Activated T-helper 2 cell treated with anti-CD3 and anti-CD28 coated beads, Interferon-gamma antibody, Interleukin-2, Interleukin-4, amounts not matched to agents 10 μg/mL and 5 μg/mL and 100 μg/mL, durations not matched to agents 14 hours and 24 hours and 36 hours (primary cell): ENCODE data around the gene PGM2. TPM values are rescaled to one million over a fixed set of nuclear protein-coding genes. Genes with fewer than 3 reads are reported as not detected.

Experiments
- DNase-seq: peaks from one replicate; pipeline ENCODE4 v3.0.0; 2021; ENCODE audit warnings: low spot score
- H3K27ac Mint-ChIP-seq: one replicate; pipeline ENCODE4 v1.8.0; 2021; ENCODE audit warnings: mixed read lengths
- H3K27me3 Mint-ChIP-seq: one replicate; pipeline ENCODE4 v1.8.0; 2021; ENCODE audit warnings: low read depth, mixed read lengths
- H3K36me3 Mint-ChIP-seq: one replicate; pipeline ENCODE4 v1.8.0; 2021; ENCODE audit warnings: low read depth, mixed read lengths
- H3K4me1 Mint-ChIP-seq: one replicate; pipeline ENCODE4 v1.8.0; 2021; ENCODE audit warnings: low read depth, mixed read lengths
- H3K4me3 Mint-ChIP-seq: one replicate; pipeline ENCODE4 v1.8.0; 2021; ENCODE audit warnings: low read depth, mild to moderate bottlenecking, moderate library complexity, mixed read lengths
- H3K9me3 Mint-ChIP-seq: one replicate; pipeline ENCODE4 v1.8.0; 2021; ENCODE audit warnings: mixed read lengths
- intact Hi-C: fragments of 100-400 bp; cut with micrococcal nuclease; formaldehyde crosslinking; loops from one replicate; pipeline ENCODE4 v1.15.1; 2023
- total RNA-seq: library from RNA; stranded (reverse); gene quantifications from 2 replicates; pipeline ENCODE4 v1.2.3, GENCODE V29; 2022

The PGM2 gene
- total RNA-seq, 1 donor from 2014 or later: 52.5 TPM

DNA sequence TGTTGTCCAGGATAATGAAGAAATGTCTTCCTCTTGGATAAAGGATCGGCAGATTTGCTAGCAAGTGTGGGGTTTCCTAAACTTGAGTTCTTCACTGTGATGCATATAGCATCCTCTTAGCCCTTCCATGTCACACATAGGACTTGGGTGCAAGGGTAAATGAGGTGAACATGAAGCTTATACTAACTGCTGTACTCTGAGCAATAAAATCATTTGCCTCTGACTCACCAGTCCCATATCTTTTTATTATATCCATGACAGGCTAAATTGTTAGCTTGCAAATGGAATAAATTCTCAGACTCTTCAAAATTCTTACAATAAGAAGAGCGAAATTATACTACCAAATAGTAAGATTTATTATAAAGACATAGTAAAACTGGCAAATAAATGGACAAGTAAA is 49.7 kb downstream of the PGM2 start:
- peaks cover 4% of the 10 kb centered on the region for H3K36me3 Mint-ChIP-seq
- no peaks in the 10 kb centered on the region for H3K9me3 Mint-ChIP-seq
- intact Hi-C loops: no loop called here
- H3K4me1 Mint-ChIP-seq: peaks cover 22% of the 10 kb centered on the region
- H3K4me3 Mint-ChIP-seq: no peak overlapping the region
- no peak for DNase-seq
- H3K27ac Mint-ChIP-seq: no peak overlapping the region
- no peaks in the 10 kb centered on the region for H3K27me3 Mint-ChIP-seq

DNA sequence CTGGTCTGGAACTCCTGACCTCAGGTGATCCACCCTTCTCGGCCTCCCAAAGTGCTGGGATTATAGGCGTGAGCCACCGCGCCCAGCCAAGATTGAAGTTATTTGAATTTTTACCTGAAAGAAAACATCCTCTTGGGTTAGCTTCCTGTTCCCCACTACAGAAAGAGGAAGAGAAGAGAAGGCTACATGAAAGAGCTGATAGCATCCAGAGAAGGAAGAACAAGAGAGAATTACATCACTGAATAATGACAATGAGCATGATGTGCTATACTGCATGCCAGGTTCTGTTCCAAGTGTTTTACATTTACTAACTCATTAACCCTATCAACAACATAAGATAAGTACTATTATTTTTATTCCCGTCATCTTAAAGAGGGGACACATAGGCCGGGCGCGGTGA is 52.9 kb downstream of the PGM2 start:
- Mint-ChIP-seq H3K36me3 (no peaks in the 10 kb centered on the region), H3K27me3 (peaks cover 11% of the 10 kb centered on the region), H3K27ac (no peak overlapping the region), H3K4me3 (no peak overlapping the region), H3K9me3 (no peaks in the 10 kb centered on the region), H3K4me1 (peaks cover 9% of the 10 kb centered on the region)
- intact Hi-C loops: no loop called here
- no peak for DNase-seq

GRCh38 chr4:37881811-37882210 is 55.3 kb downstream of the PGM2 start:
- Mint-ChIP-seq H3K27ac (no peak overlapping the region), H3K4me1 (peaks cover 21% of the 10 kb centered on the region), H3K9me3 (no peaks in the 10 kb centered on the region), H3K4me3 (no peak overlapping the region), H3K36me3 (no peaks in the 10 kb centered on the region), H3K27me3 (peaks cover 15% of the 10 kb centered on the region)
- no peak for DNase-seq
- intact Hi-C loops: no loop called here

DNA sequence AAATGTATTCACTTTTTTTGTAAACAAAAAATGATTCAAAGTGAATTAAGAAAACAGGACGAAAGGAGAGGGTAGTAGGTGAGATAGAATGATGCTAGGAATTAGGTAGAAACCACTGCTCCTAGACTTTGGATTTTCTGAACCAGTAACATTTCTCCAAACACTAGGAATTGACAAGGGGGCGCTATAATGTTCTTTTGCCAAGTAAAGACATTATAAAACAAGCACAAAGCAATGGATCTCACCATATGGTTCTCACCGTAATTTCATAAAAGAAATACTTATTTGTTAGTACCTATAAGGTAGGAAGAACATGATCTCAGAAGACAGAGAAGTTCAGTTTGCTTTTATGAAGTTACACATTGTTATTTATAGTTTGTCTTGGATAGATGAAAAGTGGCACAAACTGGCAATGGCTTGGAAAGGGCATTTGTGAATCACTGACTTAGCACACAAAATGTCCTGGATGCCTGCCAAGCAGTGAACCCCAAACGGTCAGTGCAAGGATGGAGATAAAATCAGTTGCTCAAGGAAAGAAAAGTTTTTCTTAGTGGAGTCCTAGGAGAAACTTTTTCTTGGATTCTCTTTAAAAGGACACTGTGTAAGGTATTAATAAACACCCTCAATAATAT is 56.3 kb downstream of the PGM2 start:
- Mint-ChIP-seq H3K4me1 (peaks cover 22% of the 10 kb centered on the region), H3K36me3 (no peaks in the 10 kb centered on the region), H3K9me3 (no peaks in the 10 kb centered on the region), H3K4me3 (no peak overlapping the region), H3K27me3 (peaks cover 16% of the 10 kb centered on the region), H3K27ac (no peak overlapping the region)
- intact Hi-C loops: no loop called here
- no peak for DNase-seq

- no peaks in the 10 kb centered on the region for H3K36me3 Mint-ChIP-seq
- H3K4me1 Mint-ChIP-seq: peaks cover 33% of the 10 kb centered on the region
Measured at GRCh38 chr4:37884855-37885487, 58.5 kb downstream of the PGM2 start.

GRCh38 chr4:37885496-37885895 is 59.0 kb downstream of the PGM2 start:
- intact Hi-C loops: no loop called here
- Mint-ChIP-seq H3K9me3 (no peaks in the 10 kb centered on the region), H3K27me3 (peaks cover 23% of the 10 kb centered on the region), H3K36me3 (no peaks in the 10 kb centered on the region), H3K4me1 (peaks cover 33% of the 10 kb centered on the region), H3K4me3 (no peak overlapping the region), H3K27ac (no peak overlapping the region)
- no peak for DNase-seq

More at GRCh38 chr4:37884855-37885487, 58.5 kb downstream of the PGM2 start:
- no peak overlapping the region for H3K4me3 Mint-ChIP-seq
- H3K27ac Mint-ChIP-seq: no peak overlapping the region
- H3K27me3 Mint-ChIP-seq: peaks cover 23% of the 10 kb centered on the region
- DNase-seq: no peak
- intact Hi-C loops: no loop called here
- H3K9me3 Mint-ChIP-seq: no peaks in the 10 kb centered on the region

DNA sequence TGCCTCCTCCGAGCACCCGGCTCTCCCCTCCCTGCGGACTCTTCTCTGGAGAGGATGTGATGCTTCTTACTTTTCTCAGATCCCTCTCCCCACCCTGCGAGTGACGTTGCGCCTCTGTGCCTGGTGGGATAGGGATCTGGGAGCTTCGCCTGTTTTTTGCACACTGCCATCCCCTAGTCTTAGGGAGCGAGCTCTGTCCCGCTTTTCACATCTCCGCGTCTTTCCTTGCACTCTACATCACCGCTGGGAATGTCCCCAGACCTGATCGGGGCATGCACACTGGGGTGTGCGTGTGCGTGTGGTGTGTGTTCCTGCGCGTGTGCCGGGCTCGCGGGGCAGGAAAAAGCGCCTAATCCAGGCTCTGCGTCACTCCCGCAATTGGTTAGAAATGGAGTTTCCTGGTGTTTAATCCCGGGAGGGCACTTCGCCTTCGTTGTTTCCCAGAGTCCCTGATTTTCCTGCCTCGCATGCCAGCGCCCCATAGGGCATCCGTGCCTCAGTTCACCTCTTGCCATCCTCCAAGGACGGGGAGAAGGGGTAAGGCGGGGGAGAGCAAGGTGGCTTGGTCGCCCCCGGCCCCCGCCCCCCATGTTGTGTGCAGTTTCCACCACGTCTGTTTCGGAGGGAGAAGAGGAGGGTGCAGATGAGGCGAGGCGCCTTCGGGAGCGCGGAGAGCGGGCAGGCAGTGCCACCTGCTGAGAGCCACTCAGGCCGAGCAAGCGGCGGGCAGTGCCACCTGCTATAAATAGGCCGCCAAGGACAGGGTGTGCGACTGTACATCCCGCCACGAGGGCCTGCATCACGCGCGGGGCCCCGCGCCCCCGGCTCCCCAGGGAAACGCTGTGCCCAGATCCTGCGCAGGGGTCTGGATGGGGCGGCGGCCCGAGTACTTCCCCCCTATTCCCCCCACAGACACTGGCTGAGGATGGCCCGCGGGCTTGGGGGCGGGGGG is 63.6 kb downstream of the PGM2 start:
- H3K4me3 Mint-ChIP-seq: peak overlapping the region; percentile 67
- no peaks in the 10 kb centered on the region for H3K9me3 Mint-ChIP-seq
- intact Hi-C loops: loop anchor here (2.0 to 10.0 kb wide), 7 partner anchors 17 to 967 kb away; partner anchors contain the start of genes KLF3, RELL1 and TLR6
- H3K27ac Mint-ChIP-seq: no peak overlapping the region
- H3K4me1 Mint-ChIP-seq: peaks cover 39% of the 10 kb centered on the region
- DNase-seq: no peak
- H3K27me3 Mint-ChIP-seq: peaks cover 12% of the 10 kb centered on the region
- H3K36me3 Mint-ChIP-seq: no peaks in the 10 kb centered on the region

- no peak for DNase-seq
- H3K4me1 Mint-ChIP-seq: peaks cover 40% of the 10 kb centered on the region
- H3K4me3 Mint-ChIP-seq: peak within 1 kb of the TSS; percentile 87
- H3K27me3 Mint-ChIP-seq: peaks cover 12% of the 10 kb centered on the region
- H3K36me3 Mint-ChIP-seq: no peaks in the 10 kb centered on the region
- H3K9me3 Mint-ChIP-seq: no peaks in the 10 kb centered on the region
- peak within 1 kb of the TSS; percentile 89 for H3K27ac Mint-ChIP-seq
- intact Hi-C loops: loop anchor here (1.0 to 10.0 kb wide), 8 partner anchors 18 to 966 kb away; partner anchors contain the start of genes KLF3, RELL1 and TLR6
Measured at GRCh38 chr4:37890801-37891259, 64.3 kb downstream of the PGM2 start, which contains the start of gene TBC1D1. Gene TBC1D1, plus strand, starts transcription at chr4:37891084. Its CDS starts 11,012 bp downstream, at chr4:37902096.

DNA sequence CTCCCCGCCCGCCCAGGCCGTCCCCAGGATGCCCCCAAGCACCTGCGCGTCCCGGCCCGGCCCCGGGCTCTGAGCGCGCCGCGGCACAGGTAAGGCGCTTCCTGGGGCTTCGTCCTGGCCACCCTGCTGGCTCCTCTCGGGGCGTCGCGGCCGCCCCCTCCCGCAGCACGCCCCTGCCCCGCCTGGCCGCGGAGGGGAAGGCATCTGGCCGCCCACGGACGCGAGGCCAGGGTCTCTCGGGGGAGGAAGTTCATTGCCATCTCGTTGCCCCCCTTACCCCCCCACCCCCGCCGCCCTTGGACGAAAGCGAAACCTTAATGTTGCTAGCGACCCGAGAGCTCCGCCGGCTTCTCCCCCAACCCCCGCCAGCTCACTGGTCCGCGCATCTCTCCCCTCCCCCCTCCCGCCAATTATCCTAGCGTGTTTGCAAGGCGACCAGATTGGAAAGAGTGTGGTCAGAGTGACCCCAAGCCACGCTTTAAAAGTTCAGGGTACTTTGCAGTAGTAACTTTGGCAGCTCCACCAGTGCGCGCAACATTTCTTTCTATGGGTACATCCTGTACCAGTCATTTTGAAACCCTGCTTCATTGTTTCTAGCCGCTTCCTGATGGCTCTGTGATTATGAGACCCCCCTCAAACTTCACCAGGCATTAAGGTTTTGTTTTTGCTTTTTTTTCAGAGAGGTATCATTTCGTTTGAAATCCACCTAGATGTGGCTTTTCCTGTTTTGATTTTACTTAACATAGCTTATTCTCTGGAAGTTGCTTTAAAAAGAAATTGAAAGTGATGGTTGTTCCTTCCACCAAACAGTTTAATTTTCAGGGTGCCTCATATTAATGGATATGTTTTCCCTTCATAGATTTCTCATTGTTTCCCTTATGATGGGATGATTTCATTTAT is 65.0 kb downstream of the PGM2 start:
- Mint-ChIP-seq H3K36me3 (no peaks in the 10 kb centered on the region), H3K27me3 (peaks cover 10% of the 10 kb centered on the region), H3K4me1 (peaks cover 43% of the 10 kb centered on the region), H3K27ac (peak overlapping the region; percentile 89), H3K9me3 (no peaks in the 10 kb centered on the region), H3K4me3 (peak overlapping the region; percentile 87)
- intact Hi-C loops: loop anchor here (1.0 to 10.0 kb wide), 11 partner anchors 19 to 966 kb away; partner anchors contain the start of genes KLF3, PGM2, RELL1 and TLR6
- DNase-seq: peak; percentile 63

GRCh38 chr4:37892641-37893040 is 66.2 kb downstream of the PGM2 start:
- no peaks in the 10 kb centered on the region for H3K36me3 Mint-ChIP-seq
- H3K27me3 Mint-ChIP-seq: peaks cover 7% of the 10 kb centered on the region
- H3K27ac Mint-ChIP-seq: peak overlapping the region; percentile 89
- peaks cover 46% of the 10 kb centered on the region for H3K4me1 Mint-ChIP-seq
- no peak for DNase-seq
- peak overlapping the region; percentile 87 for H3K4me3 Mint-ChIP-seq
- intact Hi-C loops: loop anchor here (1.0 to 10.0 kb wide), 9 partner anchors 37 to 965 kb away; partner anchors contain the start of genes KLF3, PGM2, RELL1 and TLR6
- H3K9me3 Mint-ChIP-seq: no peaks in the 10 kb centered on the region

DNA sequence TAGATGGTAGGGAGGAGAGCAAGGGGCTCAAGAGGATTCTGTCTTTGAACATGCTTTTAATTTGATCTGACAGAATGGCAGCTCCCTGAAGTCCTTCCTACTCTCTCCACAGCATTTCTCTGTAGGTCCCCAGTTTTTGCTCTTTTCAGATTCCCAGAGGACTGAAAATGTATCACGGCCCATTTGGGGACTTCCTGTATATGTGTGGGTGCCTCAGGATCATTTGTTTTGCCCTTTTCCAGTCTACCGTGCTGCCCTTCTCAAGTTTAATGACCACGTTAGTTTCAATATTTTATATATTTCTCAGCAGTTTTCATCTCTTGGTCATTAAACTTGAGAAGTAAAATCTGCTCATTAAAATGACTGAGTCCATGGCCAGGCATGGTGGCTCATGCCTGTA is 66.7 kb downstream of the PGM2 start:
- Mint-ChIP-seq H3K27ac (peak overlapping the region; percentile 89), H3K4me1 (peaks cover 47% of the 10 kb centered on the region), H3K36me3 (no peaks in the 10 kb centered on the region), H3K4me3 (peak overlapping the region; percentile 87), H3K9me3 (no peaks in the 10 kb centered on the region), H3K27me3 (peaks cover 7% of the 10 kb centered on the region)
- intact Hi-C loops: loop anchor here (5.0 to 10.0 kb wide), 6 partner anchors 208 to 964 kb away; partner anchors contain the start of genes KLF3, RELL1 and TLR6
- DNase-seq: no peak
